PC-9 (cell line): ENCODE measurements around the gene ABCB9.

Experiments used
- EZH2 ChIP-seq: fragments of 200-600 bp; sonication (generic); IDR thresholded peaks from 2 replicates; pipeline ENCODE4 v1.8.0; 2017; ENCODE audit warnings: antibody characterized with exemption, low read depth
- TF ChIP-seq, protein P1 (sequence below): fragments of 200-600 bp; sonication (generic); conservative IDR thresholded peaks from 2 replicates; pipeline ENCODE4 v1.6.1; 2017; ENCODE audit warnings: mixed run types, antibody characterized with exemption, mild to moderate bottlenecking, moderate library complexity

DNA sequence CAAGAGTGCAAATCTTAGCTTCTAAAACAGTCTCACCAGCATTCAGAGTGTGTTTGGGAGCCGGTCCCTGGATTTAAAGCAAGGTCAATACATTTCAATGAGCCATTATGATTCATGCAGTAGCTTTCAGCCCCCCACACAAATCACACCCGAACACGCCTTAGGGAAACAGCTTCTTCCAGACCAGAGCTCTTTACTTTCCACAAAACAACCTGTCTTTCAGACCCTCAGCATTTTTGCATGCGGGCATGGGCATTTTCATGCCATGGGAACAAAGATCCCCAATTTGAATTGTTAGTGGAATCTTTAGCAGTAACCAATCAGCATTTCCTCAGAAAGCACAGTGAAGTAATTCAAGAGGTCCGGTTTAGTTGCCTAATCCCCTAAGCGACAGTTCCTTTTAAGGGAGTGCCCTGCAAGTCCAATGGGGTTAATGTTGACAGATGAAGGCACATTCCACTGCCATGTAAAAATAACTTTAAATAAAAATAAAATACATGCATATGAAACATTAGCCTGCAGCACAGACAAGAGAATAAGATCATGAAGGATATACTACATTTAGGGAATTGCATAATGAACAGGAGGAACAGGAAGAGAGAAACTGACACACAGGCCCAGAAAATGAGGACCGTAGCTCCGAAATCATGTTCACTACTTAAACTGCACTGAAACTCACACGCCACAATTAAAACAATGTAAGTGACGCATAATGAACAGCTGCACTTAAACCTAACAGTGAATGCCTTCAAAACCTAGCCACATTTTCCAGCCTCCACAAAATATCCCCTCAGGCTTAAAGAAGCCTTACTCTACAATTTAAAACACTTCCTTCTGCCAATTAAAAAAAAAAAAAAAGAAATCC, 74.4 kb downstream of the ABCB9 start:
- TF ChIP-seq, protein P1, sequence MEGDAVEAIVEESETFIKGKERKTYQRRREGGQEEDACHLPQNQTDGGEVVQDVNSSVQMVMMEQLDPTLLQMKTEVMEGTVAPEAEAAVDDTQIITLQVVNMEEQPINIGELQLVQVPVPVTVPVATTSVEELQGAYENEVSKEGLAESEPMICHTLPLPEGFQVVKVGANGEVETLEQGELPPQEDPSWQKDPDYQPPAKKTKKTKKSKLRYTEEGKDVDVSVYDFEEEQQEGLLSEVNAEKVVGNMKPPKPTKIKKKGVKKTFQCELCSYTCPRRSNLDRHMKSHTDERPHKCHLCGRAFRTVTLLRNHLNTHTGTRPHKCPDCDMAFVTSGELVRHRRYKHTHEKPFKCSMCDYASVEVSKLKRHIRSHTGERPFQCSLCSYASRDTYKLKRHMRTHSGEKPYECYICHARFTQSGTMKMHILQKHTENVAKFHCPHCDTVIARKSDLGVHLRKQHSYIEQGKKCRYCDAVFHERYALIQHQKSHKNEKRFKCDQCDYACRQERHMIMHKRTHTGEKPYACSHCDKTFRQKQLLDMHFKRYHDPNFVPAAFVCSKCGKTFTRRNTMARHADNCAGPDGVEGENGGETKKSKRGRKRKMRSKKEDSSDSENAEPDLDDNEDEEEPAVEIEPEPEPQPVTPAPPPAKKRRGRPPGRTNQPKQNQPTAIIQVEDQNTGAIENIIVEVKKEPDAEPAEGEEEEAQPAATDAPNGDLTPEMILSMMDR: no peak
- no peak for TF ChIP-seq EZH2
